ENCODE results near the gene C15orf62. TPM values are rescaled to one million over a fixed set of nuclear protein-coding genes. Genes with fewer than 3 reads are reported as not detected.

Gene C15orf62
- total RNA-seq, 1 experiment from 2014 or later: not detected

DNA sequence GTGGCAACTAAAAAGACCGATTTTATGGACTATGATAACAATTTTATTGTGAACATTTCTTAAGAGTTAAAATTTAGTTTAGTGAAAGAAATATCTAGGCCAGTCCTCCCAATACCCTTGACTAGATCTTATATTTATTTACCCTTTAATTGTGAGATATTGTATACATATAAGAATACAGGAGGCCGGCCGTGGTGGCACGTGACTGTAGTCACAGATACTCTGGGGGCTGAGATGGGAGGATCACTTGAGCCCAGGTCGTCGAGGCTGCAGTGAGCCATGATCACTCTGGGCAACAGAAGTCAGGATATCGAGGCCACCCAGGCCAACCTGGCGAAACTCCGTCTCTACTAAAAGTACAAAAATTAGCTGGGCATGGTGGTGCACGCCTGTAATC, 14.0 kb upstream of the C15orf62 start:
- DNase-seq (ENCODE audit: low read depth): no peak

DNA sequence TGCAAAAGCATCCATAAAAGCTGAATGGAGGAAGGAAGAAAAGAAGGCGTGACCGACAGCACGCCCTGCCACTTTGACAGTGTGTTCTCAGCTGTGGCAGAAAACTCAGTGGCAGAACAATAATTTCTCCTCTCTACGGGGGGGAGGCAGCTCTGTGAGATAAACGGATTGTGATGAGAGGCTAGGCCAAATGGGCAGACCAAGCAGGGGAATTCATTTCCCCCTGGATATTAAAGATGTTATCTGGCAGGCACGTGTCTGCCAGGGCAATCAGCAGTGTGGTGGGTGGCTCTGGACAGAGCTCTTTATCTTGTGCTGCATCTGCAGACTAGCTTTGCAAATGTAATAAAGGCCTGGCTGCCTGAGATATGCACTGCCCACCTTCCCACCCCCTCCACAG, 12.8 kb upstream of the C15orf62 start:
- DNase-seq (ENCODE audit: low read depth): no peak

DNA sequence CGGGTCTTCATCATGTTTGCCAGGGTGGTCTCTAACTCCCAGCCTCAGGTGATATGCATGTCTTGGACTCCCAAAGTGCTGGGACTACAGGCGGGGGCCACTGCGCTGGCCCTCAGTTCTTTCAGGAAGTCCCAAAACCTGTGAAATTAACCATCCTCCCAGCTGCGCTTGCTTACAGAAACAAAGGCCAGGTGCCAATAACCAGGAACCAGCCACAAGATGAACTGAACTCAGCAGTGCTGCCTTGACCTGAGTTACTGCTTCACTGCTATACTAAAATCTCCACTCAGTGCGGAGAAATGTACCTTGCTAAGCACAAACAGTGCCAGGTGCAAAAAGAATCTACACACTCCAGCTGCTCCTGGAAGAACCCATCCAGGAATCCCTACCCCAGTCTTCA, 9.8 kb upstream of the C15orf62 start:
- DNase-seq (ENCODE audit: low read depth): no peak

DNA sequence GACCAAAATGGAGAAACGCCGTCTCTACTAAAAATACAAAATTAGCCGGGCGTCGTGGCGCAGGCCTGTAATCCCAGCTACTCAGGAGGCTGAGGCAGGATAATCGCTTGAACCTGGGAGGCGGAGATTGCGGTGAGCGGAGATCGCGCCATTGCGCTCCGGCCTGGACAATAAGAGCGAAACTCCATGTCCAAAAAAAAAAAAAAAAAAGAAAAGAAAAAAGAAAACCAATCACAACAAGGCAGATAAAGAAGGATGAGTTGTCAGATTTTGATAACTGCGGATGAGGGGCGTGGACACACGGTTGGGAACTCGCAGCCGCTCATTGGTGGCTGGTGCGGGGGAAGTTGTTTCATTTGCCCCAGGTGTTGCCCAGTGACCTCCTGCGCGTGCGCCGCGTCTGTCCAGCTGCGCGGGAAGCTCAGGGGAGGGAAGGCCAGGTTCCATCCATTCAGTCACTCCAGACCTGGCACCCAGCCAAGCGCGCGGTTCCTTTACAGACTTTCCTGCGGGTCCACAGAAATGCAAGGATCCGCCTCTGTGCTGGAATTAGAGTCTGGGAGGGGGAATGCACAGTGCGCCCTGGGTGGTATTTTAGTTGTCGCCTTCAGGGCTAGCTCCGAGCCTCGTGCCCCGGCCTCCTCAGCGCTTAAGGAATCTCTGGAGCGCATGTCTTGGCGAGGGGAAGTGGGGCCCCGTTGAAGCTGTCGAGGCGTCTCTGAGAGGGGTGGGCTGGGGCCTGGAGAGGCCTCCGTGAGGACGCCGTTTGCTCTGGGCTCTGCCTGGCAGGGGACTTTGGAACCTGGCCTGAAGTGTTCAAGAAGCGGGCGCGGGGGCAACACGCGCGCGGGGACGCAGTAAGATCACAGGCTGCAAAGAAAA, 6.6 kb upstream of the C15orf62 start:
- DNase-seq (ENCODE audit: low read depth): no peak

DNA sequence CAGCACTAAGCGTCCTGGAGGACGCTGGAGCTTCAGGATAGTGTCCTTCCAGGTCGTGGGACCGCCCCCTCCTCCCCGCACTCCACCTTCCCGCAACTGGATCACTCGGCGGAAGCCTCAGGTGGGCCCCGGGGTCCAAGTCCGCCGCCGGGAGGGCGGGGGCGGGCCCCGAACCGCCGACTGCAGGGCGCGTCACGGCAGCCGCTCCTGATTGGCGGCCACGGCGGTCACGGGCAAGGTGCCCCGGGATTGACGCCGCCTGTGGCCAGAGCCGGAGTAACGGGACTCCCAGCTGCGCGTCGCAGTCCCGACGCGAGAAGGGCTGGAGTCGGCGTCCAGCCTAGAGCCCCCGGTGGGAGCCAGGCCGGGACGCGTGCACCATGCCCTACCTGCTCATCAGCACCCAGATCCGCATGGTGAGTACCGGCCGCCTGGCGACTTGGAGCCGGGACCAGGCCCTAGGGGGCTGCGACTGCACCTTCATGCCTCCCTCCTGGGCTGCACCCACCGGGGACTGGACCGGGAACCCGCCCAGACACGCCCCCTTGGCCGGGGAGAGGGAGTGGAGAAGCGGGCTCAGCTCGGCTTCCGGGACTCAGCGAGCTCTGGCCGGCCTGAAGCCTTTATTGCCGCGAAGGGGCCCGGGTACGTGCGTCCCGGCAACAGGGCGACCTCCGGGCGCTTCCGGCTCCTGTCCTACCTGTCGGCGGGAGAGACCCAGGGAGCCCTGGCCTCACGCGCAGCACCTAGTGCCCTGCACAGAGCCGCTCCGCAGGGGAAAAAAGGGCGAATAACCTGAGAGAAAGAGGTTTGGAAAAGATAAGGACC, 5.8 kb upstream of the C15orf62 start, which contains the start of gene GCHFR:
Gene GCHFR, plus strand, starts transcription at position 268 of the 828 bp plus-strand sequence. Its CDS starts 113 bp downstream, at position 381.
- DNase-seq (ENCODE audit: low read depth): peak; percentile 56

DNA sequence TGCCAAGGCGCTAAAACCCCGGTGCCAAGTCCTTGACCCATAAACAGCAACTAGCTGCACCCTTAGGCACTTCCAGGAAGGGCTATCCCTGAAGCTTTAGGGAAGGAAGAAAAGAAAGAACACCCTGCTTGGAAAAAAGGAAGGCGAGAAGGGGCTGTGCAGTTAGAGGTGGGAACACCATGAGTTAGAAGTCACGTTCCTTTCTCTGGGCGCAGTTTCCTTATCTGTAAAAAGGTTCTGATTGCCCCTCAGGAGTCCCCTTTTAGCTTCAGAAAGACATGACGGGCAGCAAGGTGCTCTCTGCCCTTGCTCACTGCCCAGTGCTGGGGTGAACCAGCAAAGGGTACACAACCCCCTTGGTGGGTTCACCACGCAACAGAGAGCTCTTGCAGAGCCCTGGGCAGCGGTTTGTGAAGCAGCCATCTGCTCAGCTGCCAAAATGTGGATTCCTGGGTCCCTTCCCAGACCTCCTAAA, 5.1 kb upstream of the C15orf62 start:
- no peak for DNase-seq (ENCODE audit: low read depth)

DNA sequence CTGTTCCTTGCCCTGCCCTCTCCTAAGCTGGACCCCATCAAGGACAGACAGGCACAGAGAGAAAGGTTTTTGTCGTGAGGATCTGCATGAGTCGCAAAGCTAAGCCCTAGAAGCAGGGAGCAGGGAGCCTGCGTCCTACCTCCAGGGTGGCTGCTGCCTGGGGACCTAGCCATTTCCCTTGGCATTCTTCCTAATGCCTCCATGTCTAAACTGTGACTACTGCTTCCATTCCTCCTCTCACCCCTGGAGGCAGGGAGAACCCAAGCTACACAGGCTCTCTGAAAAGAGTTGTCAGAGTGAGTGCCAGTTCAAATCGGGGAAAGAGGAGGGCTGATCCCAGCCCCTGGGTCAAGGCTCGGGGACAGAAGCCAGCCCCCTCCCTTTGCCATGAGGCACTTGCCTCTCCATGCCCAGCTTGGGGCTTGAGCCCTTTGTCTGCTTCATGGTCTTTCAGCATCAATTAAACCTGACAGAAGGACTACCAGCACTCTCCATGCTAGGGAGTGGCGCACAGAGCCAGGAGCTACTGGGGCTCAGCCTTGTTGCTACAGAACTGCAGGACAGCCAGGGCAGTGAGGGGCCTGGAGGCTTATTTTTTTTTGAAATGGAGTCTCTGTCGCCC, 3.5 kb upstream of the C15orf62 start:
- DNase-seq (ENCODE audit: low read depth): no peak

DNA sequence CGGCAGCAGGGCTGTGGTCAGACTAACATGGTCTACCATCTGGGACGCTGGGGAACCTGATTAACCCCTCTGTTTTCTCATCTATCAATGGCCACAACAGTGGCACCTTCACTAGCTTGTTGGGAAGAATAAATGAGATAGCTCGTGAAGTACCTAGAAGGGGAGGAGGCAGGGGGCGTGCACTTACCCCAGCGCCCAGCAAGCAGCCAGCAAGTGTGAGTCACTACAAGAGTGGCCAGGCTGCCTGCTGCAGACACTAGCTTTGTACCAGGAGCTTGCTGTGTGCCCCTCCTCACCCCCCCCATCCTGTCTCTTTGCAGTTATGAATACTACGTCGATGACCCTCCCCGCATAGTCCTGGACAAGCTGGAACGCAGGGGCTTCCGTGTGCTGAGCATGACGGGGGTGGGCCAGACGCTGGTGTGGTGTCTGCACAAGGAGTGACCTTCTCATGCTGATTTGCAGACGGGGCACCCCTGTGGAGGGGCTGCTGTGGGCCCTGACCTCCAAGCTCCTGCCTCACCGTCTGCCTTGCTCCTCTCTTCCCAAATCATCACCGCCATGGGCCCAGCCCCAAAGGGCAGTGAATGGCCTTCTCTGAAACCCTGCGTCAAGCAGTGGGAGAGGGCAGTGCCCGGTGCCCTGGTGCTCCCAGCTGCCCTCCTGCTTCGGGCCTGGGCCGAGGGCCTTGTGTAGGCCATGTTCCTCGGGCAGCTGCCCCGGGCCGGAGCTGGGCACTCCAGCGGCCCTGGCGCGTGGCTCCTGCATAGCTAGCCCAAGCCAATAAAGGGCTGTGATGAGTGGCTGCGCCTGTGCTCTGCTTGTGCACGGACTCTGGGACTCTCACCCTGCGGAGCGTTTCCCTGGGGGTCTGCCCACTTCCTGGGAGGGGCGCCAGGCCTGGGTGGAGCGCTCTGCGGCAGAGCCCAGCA, 2.6 kb upstream of the C15orf62 start:
- no peak for DNase-seq (ENCODE audit: low read depth)

DNA sequence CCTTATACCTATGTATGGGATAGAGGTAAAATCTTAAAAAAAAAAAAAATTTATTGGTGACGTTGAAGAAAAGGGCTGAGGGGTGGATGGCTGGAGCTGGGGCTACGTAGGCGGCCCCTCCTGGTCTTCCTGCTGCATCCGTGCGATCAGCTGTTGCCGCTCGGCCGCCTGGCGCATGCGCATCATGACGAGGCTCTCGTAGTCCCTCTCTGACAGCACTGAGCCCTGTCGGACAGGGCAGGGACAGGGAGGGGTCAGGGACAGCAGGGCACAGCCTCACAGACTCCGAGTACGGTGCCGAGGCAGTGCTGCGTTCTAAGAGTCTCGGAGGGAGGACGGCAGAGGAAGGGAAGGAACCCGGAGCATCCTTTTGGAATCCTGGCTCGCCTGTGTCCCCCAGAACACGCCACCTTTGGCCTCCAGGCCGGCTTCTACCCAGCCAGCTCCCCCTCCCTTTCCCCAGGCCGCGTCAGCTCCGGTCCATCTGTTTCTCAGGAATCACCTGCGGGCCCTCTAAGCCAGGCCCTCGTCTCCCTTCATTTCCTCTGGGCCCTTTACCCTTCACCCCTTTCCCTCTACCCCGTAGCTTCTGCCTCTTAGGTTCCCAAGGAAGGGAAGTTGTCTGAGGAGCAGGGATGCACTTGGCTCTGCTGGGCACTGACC, 1.8 kb upstream of the C15orf62 start:
- no peak for DNase-seq (ENCODE audit: low read depth)

DNA sequence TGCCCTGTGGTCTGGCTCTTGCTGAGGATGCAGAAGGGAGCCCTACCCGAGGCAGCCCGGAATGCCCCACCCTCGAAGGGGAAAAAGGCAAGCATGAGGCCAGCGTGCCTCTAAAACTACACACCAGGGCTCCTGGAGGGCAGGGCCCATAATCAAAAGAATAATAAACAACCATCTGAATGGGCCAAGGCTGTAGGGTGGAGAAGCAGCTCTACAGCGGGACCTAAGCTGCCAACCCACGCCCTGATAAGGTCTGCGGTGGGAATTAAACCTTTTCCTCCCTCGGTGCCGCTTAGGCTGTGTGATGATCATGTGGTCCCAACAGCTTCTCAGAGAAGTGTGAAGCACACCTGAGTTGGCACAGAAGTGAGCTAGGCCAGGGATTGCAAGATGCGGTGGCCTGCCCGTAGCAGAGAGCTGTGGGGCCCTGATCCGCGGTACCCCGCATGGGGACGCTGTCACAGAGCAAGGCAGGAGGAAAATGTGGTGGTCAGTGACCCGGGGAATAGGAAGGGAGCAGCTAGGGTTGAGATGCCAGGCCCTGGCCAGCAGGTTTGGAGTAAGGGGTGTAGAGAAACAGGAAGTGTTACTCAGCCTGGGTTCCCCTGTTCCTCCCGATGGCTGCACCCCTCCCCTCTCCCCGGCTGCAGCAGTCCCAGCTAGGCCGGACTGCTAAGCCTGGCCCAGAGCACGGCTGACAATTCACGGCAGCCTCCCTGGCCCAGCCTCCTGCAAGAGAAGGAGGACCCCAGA, 1.1 kb upstream of the C15orf62 start:
- DNase-seq (ENCODE audit: low read depth): no peak

DNA sequence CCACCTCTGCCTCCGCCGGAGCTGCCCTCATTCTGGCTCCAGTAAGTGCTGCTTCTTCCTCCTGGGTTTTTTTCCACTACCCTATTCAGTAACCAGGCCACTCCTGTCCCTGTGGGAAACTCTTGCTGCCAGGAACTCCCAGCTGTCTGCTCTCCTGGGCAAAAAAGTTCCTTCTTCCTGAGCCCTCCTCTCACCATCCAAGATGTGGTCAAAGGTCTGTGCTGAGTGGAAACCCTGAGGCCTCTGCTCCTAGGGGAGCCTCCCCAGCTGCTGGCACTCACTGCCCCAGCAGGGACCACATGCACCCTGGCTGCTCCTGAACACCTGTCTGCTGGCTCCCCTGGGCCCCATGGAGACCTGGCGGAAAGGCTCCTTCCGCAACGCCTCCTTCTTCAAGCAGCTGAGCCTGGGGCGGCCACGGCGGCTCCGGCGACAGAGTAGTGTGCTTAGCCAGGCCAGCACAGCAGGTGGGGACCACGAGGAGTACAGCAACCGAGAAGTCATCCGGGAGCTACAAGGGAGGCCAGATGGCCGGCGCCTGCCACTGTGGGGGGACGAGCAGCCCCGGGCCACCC, 454 bp downstream of the C15orf62 start:
- peak; percentile 42 for DNase-seq (ENCODE audit: low read depth)

DNA sequence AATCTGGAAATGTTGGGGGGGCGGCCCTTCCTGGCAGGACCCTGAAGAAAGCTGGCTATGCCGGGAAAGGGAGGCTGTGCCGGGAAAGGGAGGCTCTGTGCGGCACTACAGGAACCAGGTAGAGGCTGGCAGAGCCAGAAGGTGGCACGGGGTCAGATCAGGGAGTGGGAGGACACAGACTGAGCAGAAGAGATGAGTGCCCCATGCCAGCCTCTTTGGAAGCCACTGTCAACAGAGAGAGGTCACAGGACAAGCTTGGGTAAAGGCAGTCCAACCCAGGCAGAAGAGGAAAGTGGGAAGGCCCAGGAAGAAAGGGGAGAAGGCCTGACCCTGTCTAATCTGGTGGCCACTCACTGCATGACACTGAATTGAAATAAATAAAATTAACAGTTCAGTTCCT, 1.5 kb downstream of the C15orf62 start:
- DNase-seq (ENCODE audit: low read depth): no peak

DNA sequence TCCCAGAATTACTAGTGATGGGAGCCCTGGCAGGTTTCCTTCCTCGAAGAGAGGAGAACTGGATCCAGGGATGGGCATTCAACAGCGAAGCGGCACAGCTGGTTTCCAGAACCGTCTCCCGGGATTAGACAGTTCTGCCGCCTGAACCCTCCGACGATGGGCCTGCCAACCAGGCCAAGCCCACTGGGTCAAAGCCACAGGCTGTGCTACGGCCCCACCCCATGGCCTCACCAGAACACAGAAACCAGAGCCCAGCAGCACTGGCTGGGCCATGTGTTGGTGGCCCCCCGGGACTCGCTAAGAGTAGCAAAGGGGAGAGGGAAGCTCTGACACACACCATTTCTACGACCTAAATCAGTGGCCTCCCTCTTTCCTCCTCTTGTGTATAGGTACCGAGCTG, 2.2 kb downstream of the C15orf62 start:
- DNase-seq (ENCODE audit: low read depth): no peak

DNA sequence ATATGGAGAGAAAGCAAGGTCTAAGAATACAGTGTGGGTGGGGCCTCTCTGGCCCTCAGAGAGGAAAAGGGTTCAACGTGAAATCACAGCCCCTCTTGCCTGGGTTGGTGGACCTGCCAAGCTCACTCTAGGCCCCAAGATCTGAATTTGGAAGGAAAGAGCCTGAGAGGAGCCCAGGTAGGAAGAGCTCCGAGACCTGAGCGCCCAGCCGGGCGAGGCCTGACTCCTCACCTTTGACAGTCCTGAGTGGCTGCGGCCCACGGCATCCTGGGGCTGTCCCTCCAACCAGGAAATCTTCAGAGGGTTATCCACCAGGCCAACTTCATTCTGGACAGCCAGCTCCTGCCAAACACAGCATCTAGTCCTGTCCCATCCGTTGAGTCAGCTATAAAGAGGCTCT, 3.7 kb downstream of the C15orf62 start:
- DNase-seq (ENCODE audit: low read depth): no peak

DNA sequence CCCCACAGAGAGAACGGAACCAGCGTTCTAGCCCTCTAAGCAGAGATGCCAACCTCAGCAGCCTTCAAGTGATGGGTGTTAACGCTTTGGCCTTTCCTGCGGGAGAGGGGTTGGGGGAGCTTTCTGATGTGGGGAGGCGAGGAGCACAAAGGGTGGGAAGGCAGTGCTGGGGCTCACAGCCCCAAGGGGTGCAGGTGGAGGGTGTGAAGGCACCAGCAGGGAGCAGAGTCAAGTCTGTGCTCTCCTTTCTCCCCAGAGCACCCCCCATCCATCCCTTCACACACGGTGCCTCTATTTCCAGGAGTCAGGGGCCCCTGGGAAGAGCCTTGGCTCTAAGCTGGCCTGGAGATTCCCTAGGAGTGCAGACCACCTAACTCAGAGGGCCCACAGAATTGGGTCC, 4.1 kb downstream of the C15orf62 start:
- no peak for DNase-seq (ENCODE audit: low read depth)

DNA sequence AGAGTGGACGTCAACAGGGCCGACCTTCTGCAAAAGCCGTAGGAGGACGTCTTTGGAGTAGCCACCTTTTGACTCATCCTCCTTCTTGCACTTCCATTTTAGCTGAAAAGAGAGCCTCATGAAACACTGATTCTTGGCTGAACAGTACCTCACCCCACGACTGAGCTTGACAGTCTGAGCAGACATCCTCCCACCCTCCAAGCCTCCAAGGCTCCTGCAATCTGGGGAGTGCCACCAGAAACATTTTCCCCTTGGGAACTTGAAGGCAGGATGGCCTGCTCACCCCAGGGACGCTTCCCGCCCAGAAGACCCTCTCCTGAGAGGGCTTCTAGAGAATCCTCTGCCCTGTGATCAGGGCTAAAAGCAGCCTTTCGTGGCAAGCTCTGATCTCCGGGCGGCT, 5.2 kb downstream of the C15orf62 start:
- DNase-seq (ENCODE audit: low read depth): no peak

DNA sequence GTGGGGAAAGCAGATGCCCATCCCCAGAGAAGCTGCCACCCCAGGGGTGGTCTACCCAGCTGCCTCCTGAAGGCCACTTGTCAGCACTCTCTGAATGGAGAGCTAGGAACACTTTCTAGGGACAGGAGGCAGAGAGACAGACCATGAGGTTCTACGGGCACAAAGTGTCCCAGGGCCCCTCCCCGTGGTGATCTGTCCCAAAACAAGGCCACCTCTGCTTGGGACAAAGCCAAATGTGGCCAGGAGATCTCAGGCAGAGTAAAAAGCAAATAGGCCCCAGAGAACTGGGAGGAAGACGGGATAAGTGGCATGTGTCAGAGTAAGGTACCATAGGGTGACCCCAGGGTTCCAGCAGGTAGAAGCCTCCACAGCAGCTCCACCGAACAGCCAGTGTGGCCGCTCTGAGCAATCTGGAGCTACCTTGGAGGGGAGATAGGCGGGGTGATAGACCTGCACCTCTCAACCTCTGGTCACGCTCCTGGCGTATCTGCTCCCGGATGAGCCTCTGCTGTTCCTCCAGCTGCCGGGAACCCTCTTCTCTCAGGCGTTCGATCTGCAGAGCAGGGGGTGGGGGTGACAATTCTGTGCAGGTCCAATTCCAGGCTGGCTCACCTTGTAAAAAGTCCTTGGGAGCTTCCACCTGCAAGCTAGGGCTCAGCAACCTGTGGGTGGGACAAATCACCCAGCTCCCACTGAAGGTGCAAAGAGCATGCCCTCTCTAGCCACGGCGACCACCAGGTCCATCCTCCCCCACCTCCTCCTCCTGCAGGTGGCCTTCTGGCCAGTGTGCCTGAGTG, 6.2 kb downstream of the C15orf62 start:
- no peak for DNase-seq (ENCODE audit: low read depth)

DNA sequence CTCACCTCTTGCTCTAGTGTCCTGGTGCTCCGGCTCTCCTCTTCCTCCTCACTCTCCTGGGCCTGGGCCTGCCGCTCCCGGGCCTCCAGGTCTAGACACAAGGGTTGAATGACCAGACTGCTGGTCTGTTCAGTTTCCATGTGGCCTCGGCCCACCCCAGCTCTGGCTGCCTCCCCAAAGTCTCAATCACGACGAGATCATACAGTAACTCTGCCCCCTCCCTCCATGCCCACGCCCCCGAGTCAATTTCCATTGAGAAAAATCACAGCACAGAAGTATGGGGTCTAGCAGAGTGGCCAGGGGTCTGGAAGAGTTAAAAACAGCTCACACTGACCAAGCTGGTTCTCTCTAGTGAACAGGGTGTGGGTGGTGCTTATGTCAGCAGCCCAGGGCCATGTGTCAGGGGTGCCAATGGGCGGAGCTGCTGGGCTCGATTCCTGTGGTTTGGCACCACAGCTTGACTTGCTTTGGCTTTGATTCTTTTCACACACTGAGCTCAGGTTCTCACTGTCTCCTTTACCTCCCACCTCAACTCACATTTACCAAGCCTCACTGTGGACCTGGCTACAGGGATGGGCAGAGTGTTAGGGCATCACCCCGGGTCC, 6.9 kb downstream of the C15orf62 start:
- peak; percentile 76 for DNase-seq (ENCODE audit: low read depth)
